Natural killer cell (primary cell): ENCODE data around the gene WEE1. TPM values are rescaled to one million over a fixed set of nuclear protein-coding genes. Genes with fewer than 3 reads are reported as not detected.
A peak's percentile ranks its signal among the peaks of the same experiment; 100 is the strongest.

Source experiments
- ATAC-seq, 3 donors: fragments of 150-1000 bp in 2 of 3; fragments of 200-7000 bp in 1 of 3; cut with Tn5 transposase; 1 replicate in 1 of 3; 2 replicates in 2 of 3; pipeline ENCODE4 v1.10.0; 2021; ENCODE audit warnings: mild to moderate bottlenecking in 2 of 3, moderate library complexity in 2 of 3
- DNase-seq, 2 donors: peaks; one replicate each; pipeline versions ENCODE4 v3.0.0 to v3.0.0-alpha.2; 2013 to 2021; ENCODE audit warnings: mixed read lengths in 1 of 2
- H3K27ac ChIP-seq: one replicate; pipeline ENCODE4 v1.5.1; 2013; ENCODE audit warnings: mild to moderate bottlenecking, low read length
- H3K27me3 ChIP-seq: one replicate; pipeline ENCODE4 v1.6.1; 2013; ENCODE audit warnings: low read length; ENCODE audit not compliant: control insufficient read depth, insufficient read depth
- H3K36me3 ChIP-seq: one replicate; pipeline ENCODE4 v1.6.1; 2013; ENCODE audit warnings: low read length; ENCODE audit not compliant: control insufficient read depth, insufficient read depth
- H3K4me1 ChIP-seq: one replicate; pipeline ENCODE4 v1.6.1; 2013; ENCODE audit warnings: low read length; ENCODE audit not compliant: control insufficient read depth, insufficient read depth
- H3K4me3 ChIP-seq: one replicate; pipeline ENCODE4 v1.5.1; 2013; ENCODE audit warnings: low read length
- H3K9me3 ChIP-seq: one replicate; pipeline ENCODE4 v1.6.1; 2013; ENCODE audit warnings: low read length; ENCODE audit not compliant: control insufficient read depth, insufficient read depth
- H3K27ac Mint-ChIP-seq, 2 donors: one replicate each; pipeline ENCODE4 v1.8.0; 2022; ENCODE audit warnings: mild to moderate bottlenecking in 2 of 2, mixed read lengths in 2 of 2, moderate library complexity in 1 of 2
- H3K27me3 Mint-ChIP-seq, 2 donors: one replicate each; pipeline ENCODE4 v1.8.0; 2022; ENCODE audit warnings: low read depth in 2 of 2, mixed read lengths in 2 of 2
- H3K36me3 Mint-ChIP-seq: one replicate; pipeline ENCODE4 v1.8.0; 2022; ENCODE audit warnings: mixed read lengths
- H3K4me1 Mint-ChIP-seq, 2 donors: one replicate each; pipeline ENCODE4 v1.8.0; 2022; ENCODE audit warnings: mixed read lengths in 2 of 2
- H3K4me3 Mint-ChIP-seq: one replicate; pipeline ENCODE4 v1.8.0; 2022; ENCODE audit warnings: mild to moderate bottlenecking, moderate library complexity, mixed read lengths
- H3K9me3 Mint-ChIP-seq, 2 donors: one replicate each; pipeline ENCODE4 v1.8.0; 2022; ENCODE audit warnings: mixed read lengths in 2 of 2
- CTCF ChIP-seq: fragments of 200-600 bp; IDR thresholded peaks from one replicate; pipeline ENCODE4 v1.8.0; 2022; ENCODE audit warnings: antibody characterized with exemption
- WGBS: methylation state at CpG from one replicate; pipeline ENCODE4 v1.1.7; 2013; ENCODE audit warnings: missing lambda C conversion rate; ENCODE audit not compliant: insufficient coverage; 5-methylcytosine and 5-hydroxymethylcytosine counted together
- intact Hi-C: fragments of 100-400 bp; cut with micrococcal nuclease; formaldehyde crosslinking; loops from one replicate; pipeline ENCODE4 v1.14.2; 2022
- total RNA-seq, 4 donors: library from RNA; stranded (reverse); fragments of 120-200 nt in 1 of 4; gene quantifications; one replicate each; pipeline versions ENCODE4 v1.2.3 to v1.2.4, GENCODE V29; 2013 to 2022

WEE1 gene
- total RNA-seq, 3 donors from 2014 or later (not counting 1 experiment from before 2014, with no cell fraction given): 17.1 to 20.8 (median 19.0) TPM

DNA sequence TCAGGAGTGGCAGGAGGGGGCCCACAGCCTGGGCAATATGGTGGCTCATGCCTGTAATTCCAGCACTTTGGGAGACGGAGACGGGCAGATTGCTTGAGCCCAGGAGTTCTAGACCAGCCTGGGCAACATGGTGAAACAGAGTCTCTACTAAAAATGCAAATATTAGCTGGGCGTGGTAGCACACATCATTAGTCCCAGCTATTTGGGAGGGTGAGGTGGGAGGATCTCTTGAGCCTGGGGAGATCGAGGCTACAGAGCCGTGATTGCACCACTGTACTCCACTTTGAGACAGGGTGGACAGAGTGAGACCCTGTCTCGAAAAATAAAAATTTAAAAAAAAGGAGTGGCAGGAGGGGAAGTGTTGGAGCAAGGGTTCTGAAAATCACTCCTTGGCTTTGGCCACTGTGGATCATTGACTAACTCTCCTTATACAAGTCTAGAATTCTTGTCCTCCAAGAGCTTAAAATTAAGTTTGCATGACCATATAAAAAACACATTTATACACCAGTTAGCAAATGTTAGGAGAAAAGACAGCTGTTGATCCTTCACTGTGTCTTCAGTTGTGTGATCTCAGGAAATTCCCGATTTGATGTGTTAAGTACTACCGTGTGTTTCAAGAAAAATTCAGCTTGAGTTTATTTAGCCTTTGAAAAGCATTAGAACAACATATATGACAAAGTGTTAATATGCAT is 2.3 kb upstream of the WEE1 start:
- no peaks in the 10 kb centered on the region for H3K27me3 Mint-ChIP-seq
- H3K4me3 ChIP-seq: no peak overlapping the region
- no peak for TF ChIP-seq CTCF
- peak overlapping the region; percentile 88 for H3K4me3 Mint-ChIP-seq
- no peak overlapping the region for H3K27ac Mint-ChIP-seq
- intact Hi-C loops: no loop called here
- H3K4me1 Mint-ChIP-seq: peaks cover 16% of the 10 kb centered on the region in 2 donors
- no peaks in the 10 kb centered on the region for H3K9me3 ChIP-seq
- ATAC-seq (no peak), DNase-seq (no peak)
- H3K36me3 ChIP-seq: no peaks in the 10 kb centered on the region
- H3K9me3 Mint-ChIP-seq: no peaks in the 10 kb centered on the region
- H3K4me1 ChIP-seq: peaks cover 17% of the 10 kb centered on the region
- no peak overlapping the region for H3K27ac ChIP-seq
- H3K36me3 Mint-ChIP-seq: no peaks in the 10 kb centered on the region
- 79% methylated on average over 8 of the region's 8 CpGs for WGBS
- no peaks in the 10 kb centered on the region for H3K27me3 ChIP-seq

DNA sequence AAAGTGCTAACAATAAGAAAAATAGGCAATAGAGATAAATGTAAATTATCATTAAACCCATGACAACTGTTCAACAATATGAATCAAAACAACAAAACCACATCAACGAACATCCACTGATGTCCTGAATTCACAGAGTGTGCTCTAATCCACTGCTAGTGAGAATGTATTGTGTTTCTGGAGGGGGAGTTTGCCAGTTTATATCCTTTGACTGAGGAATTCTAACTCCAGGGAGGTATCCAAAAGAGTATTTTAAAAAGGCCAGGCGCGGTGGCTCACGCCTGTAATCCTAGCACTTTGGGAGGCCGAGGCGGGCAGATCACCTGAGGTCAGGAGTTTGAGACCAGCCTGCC is 1.7 kb upstream of the WEE1 start:
- no peaks in the 10 kb centered on the region for H3K27me3 ChIP-seq
- TF ChIP-seq CTCF: no peak
- Mint-ChIP-seq H3K27ac (peak overlapping the region; percentile 59 to 74), H3K4me3 (peak overlapping the region; percentile 88), H3K36me3 (no peaks in the 10 kb centered on the region), H3K4me1 (peaks cover 16 to 19% of the 10 kb centered on the region in 2 donors), H3K27me3 (no peaks in the 10 kb centered on the region), H3K9me3 (no peaks in the 10 kb centered on the region)
- WGBS: 98% methylated on average over 5 of the region's 6 CpGs
- no peak overlapping the region for H3K4me3 ChIP-seq
- DNase-seq: no peak
- H3K27ac ChIP-seq: no peak overlapping the region
- ATAC-seq: no peak
- no peaks in the 10 kb centered on the region for H3K36me3 ChIP-seq
- H3K4me1 ChIP-seq: peaks cover 17% of the 10 kb centered on the region
- no peaks in the 10 kb centered on the region for H3K9me3 ChIP-seq
- intact Hi-C loops: no loop called here

DNA sequence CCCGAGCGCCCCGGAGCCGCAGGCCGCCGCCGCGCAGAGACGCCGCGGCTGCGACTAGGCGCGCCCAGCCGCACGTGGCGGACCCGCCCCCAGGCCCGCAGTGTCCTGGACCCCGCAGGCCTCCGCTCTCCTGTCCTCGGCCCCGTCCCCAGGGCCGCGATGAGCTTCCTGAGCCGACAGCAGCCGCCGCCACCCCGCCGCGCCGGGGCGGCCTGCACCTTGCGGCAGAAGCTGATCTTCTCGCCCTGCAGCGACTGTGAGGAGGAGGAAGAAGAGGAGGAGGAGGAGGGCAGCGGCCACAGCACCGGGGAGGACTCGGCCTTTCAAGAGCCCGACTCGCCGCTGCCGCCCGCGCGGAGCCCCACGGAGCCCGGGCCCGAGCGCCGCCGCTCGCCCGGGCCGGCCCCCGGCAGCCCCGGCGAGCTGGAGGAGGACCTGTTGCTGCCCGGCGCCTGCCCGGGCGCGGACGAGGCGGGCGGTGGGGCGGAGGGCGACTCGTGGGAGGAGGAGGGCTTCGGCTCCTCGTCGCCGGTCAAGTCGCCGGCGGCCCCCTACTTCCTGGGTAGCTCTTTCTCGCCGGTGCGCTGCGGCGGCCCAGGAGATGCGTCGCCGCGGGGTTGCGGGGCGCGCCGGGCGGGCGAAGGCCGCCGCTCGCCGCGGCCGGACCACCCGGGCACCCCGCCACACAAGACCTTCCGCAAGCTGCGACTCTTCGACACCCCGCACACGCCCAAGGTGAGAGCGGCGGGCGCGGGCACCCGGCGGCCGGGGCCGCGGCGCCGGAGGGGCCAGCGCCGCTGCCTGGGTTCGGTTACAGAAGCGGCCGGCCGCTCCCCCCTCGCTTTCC is 528 bp downstream of the WEE1 start:
- no peaks in the 10 kb centered on the region for H3K36me3 Mint-ChIP-seq
- peaks cover 17% of the 10 kb centered on the region for H3K4me1 ChIP-seq

More for the DNA sequence above, 528 bp downstream of the WEE1 start:
- Histone ChIP-seq H3K27ac (no peak overlapping the region), H3K4me3 (peak overlapping the region; percentile 97), H3K36me3 (peaks cover 5% of the 10 kb centered on the region), H3K9me3 (no peaks in the 10 kb centered on the region), H3K27me3 (no peaks in the 10 kb centered on the region)
- H3K27me3 Mint-ChIP-seq: no peaks in the 10 kb centered on the region
- peak overlapping the region; percentile 92 for H3K4me3 Mint-ChIP-seq
- ATAC-seq (peak; percentile 29 to 43 (median 35)), DNase-seq (peak; percentile 27 to 40)
- H3K27ac Mint-ChIP-seq: peak overlapping the region; percentile 85 to 90
- no peaks in the 10 kb centered on the region for H3K9me3 Mint-ChIP-seq
- no peak for TF ChIP-seq CTCF
- H3K4me1 Mint-ChIP-seq: peaks cover 29 to 38% of the 10 kb centered on the region in 2 donors
- WGBS: under 1% methylated on average over 122 of the region's 122 CpGs
- intact Hi-C loops: loop anchor here (1.0 kb wide), 2 partner anchors 40 to 114 kb away; no protein-coding TSS in a partner anchor
